HepG2 (cell line): ENCODE data around the gene TCAP. TPM values are rescaled to one million over a fixed set of nuclear protein-coding genes. Genes with fewer than 3 reads are reported as not detected.
A peak's percentile ranks its signal among the peaks of the same experiment; 100 is the strongest.

Source experiments
- ARID5B ChIP-seq: IDR thresholded peaks from 2 replicates; pipeline ENCODE4 v1.4.0; 2020; ENCODE audit warnings: mild to moderate bottlenecking, missing genetic modification reagents
- ARNT ChIP-seq: fragments of 450-650 bp; IDR thresholded peaks from 2 replicates; pipeline ENCODE4 v1.6.1; 2017
- ARNTL ChIP-seq: sonication (generic); formaldehyde crosslinking; IDR thresholded peaks from 2 replicates; pipeline ENCODE4 v1.4.0; 2020; ENCODE audit warnings: mild to moderate bottlenecking, missing genetic modification reagents
- CEBPB ChIP-seq: IDR thresholded peaks from 2 replicates; pipeline ENCODE4 v1.6.1; 2011; ENCODE audit warnings: low read depth, low read length, improper control_type of control experiment, borderline replicate concordance
- CHD2 ChIP-seq: IDR thresholded peaks from 2 replicates; pipeline ENCODE4 v1.6.1; 2011; ENCODE audit warnings: low read depth, low read length, improper control_type of control experiment
- ISL2 ChIP-seq: sonication (generic); formaldehyde crosslinking; IDR thresholded peaks from 2 replicates; pipeline ENCODE4 v1.5.0; 2020; ENCODE audit warnings: missing genetic modification reagents
- KLF15 ChIP-seq: sonication (generic); formaldehyde crosslinking; IDR thresholded peaks from 2 replicates; pipeline ENCODE4 v1.8.1; 2023; ENCODE audit warnings: borderline replicate concordance, mild to moderate bottlenecking, inconsistent platforms, missing genetic modification reagents, mixed read lengths
- MIER3 ChIP-seq: IDR thresholded peaks from 2 replicates; pipeline ENCODE4 v1.6.1; 2016; ENCODE audit warnings: missing compliant biosample characterization, borderline replicate concordance
- NBN ChIP-seq: fragments of 450-650 bp; conservative IDR thresholded peaks from 2 replicates; pipeline ENCODE4 v1.6.1; 2017
- NFIC ChIP-seq: IDR thresholded peaks from 2 replicates; pipeline ENCODE4 v1.6.1; 2012; ENCODE audit warnings: mild to moderate bottlenecking, low read length, inconsistent platforms
- NR2F1 ChIP-seq, 2 experiments: fragments of 450-650 bp in 1 of 2; formaldehyde crosslinking in 1 of 2; IDR thresholded peaks; 2 replicates each; pipeline versions ENCODE4 v1.5.0 to v1.6.1; 2016 to 2020; ENCODE audit warnings: mild to moderate bottlenecking in 1 of 2, missing compliant biosample characterization in 1 of 2, missing genetic modification reagents in 1 of 2, moderate library complexity in 1 of 2
- PHF8 ChIP-seq: sonication (generic); formaldehyde crosslinking; IDR thresholded peaks from 2 replicates; pipeline ENCODE4 v1.5.0; 2020; ENCODE audit warnings: missing genetic modification reagents
- RBAK ChIP-seq: sonication (generic); formaldehyde crosslinking; IDR thresholded peaks from 2 replicates; pipeline ENCODE4 v1.5.1; 2020; ENCODE audit warnings: mild to moderate bottlenecking, missing genetic modification reagents
- RELA ChIP-seq: sonication (generic); formaldehyde crosslinking; IDR thresholded peaks from 2 replicates; pipeline ENCODE4 v1.4.0; 2020; ENCODE audit warnings: missing genetic modification reagents
- REPIN1 ChIP-seq: sonication (generic); formaldehyde crosslinking; IDR thresholded peaks from 2 replicates; pipeline ENCODE4 v1.8.0; 2022; ENCODE audit warnings: missing genetic modification reagents, low read depth, mild to moderate bottlenecking, borderline replicate concordance
- RNF219 ChIP-seq: sonication (generic); formaldehyde crosslinking; IDR thresholded peaks from 2 replicates; pipeline ENCODE4 v1.5.0; 2020; ENCODE audit warnings: mild to moderate bottlenecking, missing genetic modification reagents
- SOX5 ChIP-seq: IDR thresholded peaks from 2 replicates; pipeline ENCODE4 v1.6.1; 2016; ENCODE audit warnings: borderline replicate concordance
- TBX3 ChIP-seq: fragments of 450-650 bp; IDR thresholded peaks from 2 replicates; pipeline ENCODE4 v1.6.1; 2017; ENCODE audit warnings: antibody characterized with exemption, mild to moderate bottlenecking, inconsistent platforms, borderline replicate concordance
- ZBTB7B ChIP-seq: sonication (generic); formaldehyde crosslinking; IDR thresholded peaks from 2 replicates; pipeline ENCODE4 v1.4.0; 2020; ENCODE audit warnings: missing genetic modification reagents
- ZFP1 ChIP-seq: IDR thresholded peaks from 2 replicates; pipeline ENCODE4 v1.6.1; 2016
- ZMYM2 ChIP-seq: sonication (generic); formaldehyde crosslinking; IDR thresholded peaks from 2 replicates; pipeline ENCODE4 v1.8.0; 2022; ENCODE audit warnings: mild to moderate bottlenecking, missing genetic modification reagents
- ZNF205 ChIP-seq: IDR thresholded peaks from 2 replicates; pipeline ENCODE4 v1.6.1; 2018; ENCODE audit warnings: missing biosample characterization, missing genetic modification reagents
- ZNF253 ChIP-seq: sonication (generic); formaldehyde crosslinking; IDR thresholded peaks from 2 replicates; pipeline ENCODE4 v1.8.0; 2022; ENCODE audit warnings: mild to moderate bottlenecking, missing genetic modification reagents, borderline replicate concordance
- ZNF33A ChIP-seq: sonication (generic); formaldehyde crosslinking; IDR thresholded peaks from 2 replicates; pipeline ENCODE4 v1.5.1; 2020; ENCODE audit warnings: missing genetic modification reagents, mild to moderate bottlenecking, moderate library complexity, borderline replicate concordance
- ZNF557 ChIP-seq: sonication (generic); formaldehyde crosslinking; IDR thresholded peaks from 2 replicates; pipeline ENCODE4 v1.4.0; 2020; ENCODE audit warnings: missing genetic modification reagents
- ZNF775 ChIP-seq: sonication (generic); formaldehyde crosslinking; IDR thresholded peaks from 2 replicates; pipeline ENCODE4 v1.4.0; 2020; ENCODE audit warnings: missing genetic modification reagents, mild to moderate bottlenecking, moderate library complexity, borderline replicate concordance
- ZNF891 ChIP-seq: sonication (generic); formaldehyde crosslinking; IDR thresholded peaks from 2 replicates; pipeline ENCODE4 v1.5.0; 2020; ENCODE audit warnings: mild to moderate bottlenecking, missing genetic modification reagents
- polyA plus RNA-seq, 8 experiments: library from polyadenylated mRNA; depleted of rRNA in 3 of 8; stranded (reverse) in 7 of 8; unstranded in 1 of 8; fragments of >200 nt; fragmentation: Illumina TruSeq in 4 of 8; extraction: Trizol in 4 of 8; gene quantifications; 2 replicates each; pipeline versions ENCODE4 v1.2.1 to v1.2.3, GENCODE V29; 2011 to 2016; ENCODE audit warnings: low read depth in 4 of 8, missing spikeins in 1 of 8, mixed read lengths in 1 of 8; ENCODE audit not compliant: insufficient read depth in 1 of 8
- total RNA-seq, 5 experiments: library from RNA; depleted of rRNA; stranded (reverse); fragments of >200 nt; fragmentation: Illumina TruSeq; extraction: Trizol; gene quantifications; 2 replicates each; pipeline ENCODE4 v1.2.3, GENCODE V29; 2016; ENCODE audit warnings: low read depth in 1 of 5

The TCAP gene
- total and polyA plus RNA-seq, 2 of the 13 experiments (the other 11 are each of a cell fraction or from before 2014, with no cell fraction given), result 0.24 to 0.65 TPM

GRCh38 chr17:39687101-39687545, 22.0 kb downstream of the TCAP start (continued):
- 0 out of 2 replicates have a peak, but pooled peaks have one; percentile 20 for TF ChIP-seq ZNF557 (CRISPR knock-in tag)
- 0 out of 2 replicates have a peak, but pooled peaks have one; percentile 51 for TF ChIP-seq ZNF33A (CRISPR knock-in tag)
- TF ChIP-seq ZNF775 (CRISPR knock-in tag), result no peak
- TF ChIP-seq CEBPB, result no peak
- no peak for TF ChIP-seq RELA (CRISPR knock-in tag)
- 0 out of 2 replicates have a peak, but pooled peaks have one; percentile 21 for TF ChIP-seq ZFP1
- no peak for TF ChIP-seq RBAK (CRISPR knock-in tag)
- no peak for TF ChIP-seq KLF15 (CRISPR knock-in tag)
- 0 out of 2 replicates have a peak, but pooled peaks have one; percentile 51 for TF ChIP-seq MIER3 (CRISPR knock-in tag)
- no peak for TF ChIP-seq ARNT
- peak; percentile 68; the same call in 1 of the 2 replicates for TF ChIP-seq TBX3
- 0 out of 2 replicates have a peak, but pooled peaks have one; percentile 28 for TF ChIP-seq ZBTB7B
- TF ChIP-seq ZNF253 (CRISPR knock-in tag), result no peak
- peak; percentile 12; the same call in 1 of the 2 replicates for TF ChIP-seq REPIN1 (CRISPR knock-in tag)
- TF ChIP-seq NR2F1 (CRISPR knock-in tag; IDR thresholded peaks at IDR 0.05), result 0 out of 4 replicates have a peak, but pooled peaks of 1 of the 2 experiments have one; percentile 8
- TF ChIP-seq ZMYM2, result peak; percentile 57; the same call in 1 of the 2 replicates
- peak; percentile 37; the same call in 1 of the 2 replicates for TF ChIP-seq ISL2 (CRISPR knock-in tag)
- 0 out of 2 replicates have a peak, but pooled peaks have one; percentile 65 for TF ChIP-seq RNF219 (CRISPR knock-in tag)
- TF ChIP-seq NFIC, result peak; percentile 77; the same call in 1 of the 2 replicates
- no peak for TF ChIP-seq PHF8 (CRISPR knock-in tag)
- TF ChIP-seq ZNF205 (CRISPR knock-in tag), result peak; percentile 96
- TF ChIP-seq ZNF891 (CRISPR knock-in tag), result no peak
- TF ChIP-seq ARNTL (CRISPR knock-in tag), result peak; percentile 57; the same call in 1 of the 2 replicates
- no peak for TF ChIP-seq NBN
- peak; percentile 67 for TF ChIP-seq SOX5 (CRISPR knock-in tag)
- peak; percentile 75 for TF ChIP-seq ARID5B (CRISPR knock-in tag)
- no peak for TF ChIP-seq CHD2
